CD14-positive monocyte (primary cell): ENCODE data around the gene STARD10. TPM values are rescaled to one million over a fixed set of nuclear protein-coding genes. Genes with fewer than 3 reads are reported as not detected.

Experiments used
- DNase-seq, 3 donors: peaks; one replicate each; pipeline ENCODE4 v3.0.0-alpha.2; 2011 to 2022
- H2AFZ ChIP-seq: 2 replicates; pipeline ENCODE4 v1.6.0; 2012; ENCODE audit warnings: mild to moderate bottlenecking, low read depth, low read length, inconsistent platforms; ENCODE audit not compliant: insufficient read depth, poor library complexity, severe bottlenecking
- H3K27ac ChIP-seq, 2 donors: 1 replicate in 1 of 2; 2 replicates in 1 of 2; pipeline ENCODE4 v1.5.1; 2012 to 2013; ENCODE audit warnings: low read length in 2 of 2, control low read depth in 1 of 2, inconsistent platforms in 1 of 2, low read depth in 1 of 2, mild to moderate bottlenecking in 1 of 2
- H3K27me3 ChIP-seq, 2 donors: one replicate each; pipeline versions ENCODE4 v1.6.0 to v1.6.1; 2011 to 2013; ENCODE audit warnings: low read length in 2 of 2; ENCODE audit not compliant: control insufficient read depth in 2 of 2, insufficient read depth in 2 of 2
- H3K36me3 ChIP-seq, 2 donors: replicated peaks in 1 of 2; 1 replicate in 1 of 2; 2 replicates in 1 of 2; pipeline versions ENCODE4 v1.5.1 to v1.6.1; 2012 to 2013; ENCODE audit warnings: low read length in 2 of 2, control low read depth in 1 of 2, inconsistent platforms in 1 of 2, mild to moderate bottlenecking in 1 of 2; ENCODE audit not compliant: insufficient read depth in 2 of 2, control insufficient read depth in 1 of 2
- H3K4me1 ChIP-seq, 2 donors: 1 replicate in 1 of 2; 2 replicates in 1 of 2; pipeline versions ENCODE4 v1.5.1 to v1.6.1; 2012 to 2013; ENCODE audit warnings: low read length in 2 of 2, control low read depth in 1 of 2, inconsistent platforms in 1 of 2, mild to moderate bottlenecking in 1 of 2, moderate library complexity in 1 of 2; ENCODE audit not compliant: insufficient read depth in 2 of 2, control insufficient read depth in 1 of 2
- H3K4me2 ChIP-seq: replicated peaks from 2 replicates; pipeline ENCODE3; 2012; ENCODE audit warnings: low read length, moderate library complexity, mild to moderate bottlenecking; ENCODE audit not compliant: poor library complexity, severe bottlenecking; ENCODE audit errors: extremely low read depth
- H3K4me3 ChIP-seq, 3 experiments: fragments of 200-600 bp in 1 of 3; sonication (generic) in 1 of 3; replicated peaks in 1 of 3; 1 replicate in 2 of 3; 2 replicates in 1 of 3; pipeline ENCODE4 v1.5.1; 2011 to 2013; ENCODE audit warnings: low read length in 3 of 3, mild to moderate bottlenecking in 3 of 3, control low read depth in 2 of 3, low read depth in 2 of 3, inconsistent platforms in 1 of 3, moderate library complexity in 1 of 3
- H3K79me2 ChIP-seq: 2 replicates; pipeline ENCODE4 v1.6.0; 2012; ENCODE audit warnings: mild to moderate bottlenecking, control low read depth, inconsistent platforms, low read length, moderate library complexity; ENCODE audit not compliant: insufficient read depth
- H3K9ac ChIP-seq: 2 replicates; pipeline ENCODE4 v1.6.0; 2017; ENCODE audit warnings: low read length, mild to moderate bottlenecking; ENCODE audit not compliant: insufficient read depth, poor library complexity, severe bottlenecking
- H3K9me3 ChIP-seq, 2 donors: replicated peaks in 1 of 2; 1 replicate in 1 of 2; 2 replicates in 1 of 2; pipeline versions ENCODE4 v1.5.1 to v1.6.1; 2012 to 2013; ENCODE audit warnings: low read length in 2 of 2, control low read depth in 1 of 2; ENCODE audit not compliant: control insufficient read depth in 1 of 2, insufficient read depth in 1 of 2
- H4K20me1 ChIP-seq: 2 replicates; pipeline ENCODE4 v1.6.0; 2012; ENCODE audit warnings: mild to moderate bottlenecking, low read length, control low read depth, moderate library complexity; ENCODE audit not compliant: insufficient read depth
- H3K27ac Mint-ChIP-seq, 7 donors: one replicate each; pipeline ENCODE4 v1.8.0; 2020; ENCODE audit warnings: mild to moderate bottlenecking in 7 of 7, mixed read lengths in 7 of 7, moderate library complexity in 6 of 7, inconsistent platforms in 2 of 7
- H3K27me3 Mint-ChIP-seq, 3 donors: one replicate each; pipeline ENCODE4 v1.8.0; 2021 to 2022; ENCODE audit warnings: low read depth in 3 of 3, mild to moderate bottlenecking in 3 of 3, mixed read lengths in 3 of 3, moderate library complexity in 3 of 3, inconsistent platforms in 1 of 3
- H3K36me3 Mint-ChIP-seq, 2 donors: one replicate each; pipeline ENCODE4 v1.8.0; 2020; ENCODE audit warnings: mixed read lengths in 2 of 2, inconsistent platforms in 1 of 2, mild to moderate bottlenecking in 1 of 2
- H3K4me1 Mint-ChIP-seq: one replicate; pipeline ENCODE4 v1.8.0; 2020; ENCODE audit warnings: mild to moderate bottlenecking, mixed read lengths
- H3K4me3 Mint-ChIP-seq, 2 donors: one replicate each; pipeline ENCODE4 v1.8.0; 2020; ENCODE audit warnings: mild to moderate bottlenecking in 2 of 2, mixed read lengths in 2 of 2, moderate library complexity in 1 of 2
- H3K9me3 Mint-ChIP-seq, 7 donors: one replicate each; pipeline ENCODE4 v1.8.0; 2020 to 2022; ENCODE audit warnings: mixed read lengths in 7 of 7, mild to moderate bottlenecking in 6 of 7, moderate library complexity in 6 of 7, inconsistent platforms in 2 of 7
- WGBS: methylation state at CpG from one replicate; pipeline ENCODE4 v1.1.5; 2013; ENCODE audit warnings: missing lambda C conversion rate; ENCODE audit not compliant: insufficient coverage; 5-methylcytosine and 5-hydroxymethylcytosine counted together
- intact Hi-C, 2 donors: fragments of 100-400 bp; cut with micrococcal nuclease; formaldehyde crosslinking; loops; one replicate each; pipeline versions ENCODE4 v1.15.0 to v1.15.1; 2023
- polyA plus RNA-seq, 3 donors: library from polyadenylated mRNA; depleted of rRNA in 1 of 3; unstranded in 2 of 3; stranded (reverse) in 1 of 3; fragments of 300-500 nt in 2 of 3; fragments of >200 nt in 1 of 3; fragmentation: Illumina TruSeq in 2 of 3; gene quantifications; 1 replicate in 2 of 3; 2 replicates in 1 of 3; pipeline ENCODE4 v1.2.3, GENCODE V29; 2012 to 2021
- TF ChIP-seq, protein P1 (sequence below): fragments of 200-600 bp; IDR thresholded peaks from one replicate; pipeline ENCODE4 v1.8.0; 2022; ENCODE audit warnings: antibody characterized with exemption, mild to moderate bottlenecking

The STARD10 gene
- polyA plus RNA-seq, 3 donors: 13.6 to 18.7 (median 15.4) TPM

DNA sequence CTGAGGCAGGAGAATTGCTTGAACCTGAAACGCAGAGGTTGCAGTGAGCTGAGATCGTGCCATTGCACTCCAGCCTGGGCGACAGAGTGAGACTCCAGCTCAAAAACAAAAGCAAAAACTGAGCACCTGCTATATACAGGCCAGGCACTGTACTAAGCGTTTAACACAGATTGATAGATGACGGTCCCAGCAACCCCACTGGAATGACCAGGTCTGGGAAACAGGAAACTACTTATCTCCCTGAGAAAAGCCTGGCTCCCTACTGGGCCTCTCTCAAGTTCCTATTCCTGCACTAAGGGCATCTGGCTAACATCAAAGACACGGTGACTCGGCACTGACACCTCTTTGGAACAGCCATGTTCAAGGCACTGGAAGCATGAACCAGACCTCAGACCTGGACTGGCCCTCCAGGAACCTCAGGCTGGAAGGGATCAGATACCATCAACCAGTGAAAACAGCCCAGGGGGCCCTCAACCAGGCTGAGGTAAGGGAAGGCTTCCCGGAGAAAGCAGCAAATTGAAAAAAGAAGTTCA is 58.3 kb downstream of the STARD10 start:
- peaks cover 100% of the 10 kb centered on the region for H3K79me2 ChIP-seq

DNA sequence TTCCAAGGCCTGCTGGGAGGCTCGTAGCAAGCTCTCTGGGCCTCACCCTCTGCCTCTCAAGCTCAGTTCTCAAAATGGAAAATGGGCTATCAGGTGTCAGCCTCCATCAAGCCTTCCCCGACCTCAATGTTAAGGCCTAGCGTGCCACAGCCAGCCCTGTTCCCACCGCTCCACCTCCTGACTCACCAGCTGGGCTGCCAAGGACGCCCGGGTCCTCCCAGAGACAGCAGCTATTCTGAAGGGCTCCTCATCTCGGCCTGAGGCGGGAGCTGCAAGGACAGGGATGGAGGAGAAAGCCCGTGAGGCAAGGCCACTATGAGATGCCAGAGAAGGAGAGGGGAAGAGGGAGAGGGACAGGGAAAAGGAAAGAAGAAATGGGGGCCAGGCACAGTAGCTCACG is 61.5 kb downstream of the STARD10 start:
- no peak overlapping the region for H3K4me2 ChIP-seq
- peaks cover 100% of the 10 kb centered on the region for H3K79me2 ChIP-seq
- peaks cover 89% of the 10 kb centered on the region for H3K4me1 Mint-ChIP-seq
- H3K9me3 ChIP-seq: peaks cover 0 to 8% of the 10 kb centered on the region in 2 donors
- H3K27ac ChIP-seq: peak overlapping the region; percentile 57 to 74
- DNase-seq: no peak
- no peak overlapping the region for H3K9ac ChIP-seq
- peaks cover 0 to 12% (median 6%) of the 10 kb centered on the region in 7 donors for H3K9me3 Mint-ChIP-seq
- H3K36me3 Mint-ChIP-seq: peaks cover 69 to 82% of the 10 kb centered on the region in 2 donors
- peaks cover 42 to 69% of the 10 kb centered on the region in 2 donors for H3K36me3 ChIP-seq
- H3K27ac Mint-ChIP-seq: peak overlapping the region; percentile 87 to 100 (median 92)
- H3K4me1 ChIP-seq: peaks cover 92 to 93% of the 10 kb centered on the region in 2 donors
- H4K20me1 ChIP-seq: peaks cover 72% of the 10 kb centered on the region
- H3K4me3 ChIP-seq: no peak overlapping the region
- 98% methylated on average over 9 of the region's 10 CpGs for WGBS
- TF ChIP-seq, protein P1, sequence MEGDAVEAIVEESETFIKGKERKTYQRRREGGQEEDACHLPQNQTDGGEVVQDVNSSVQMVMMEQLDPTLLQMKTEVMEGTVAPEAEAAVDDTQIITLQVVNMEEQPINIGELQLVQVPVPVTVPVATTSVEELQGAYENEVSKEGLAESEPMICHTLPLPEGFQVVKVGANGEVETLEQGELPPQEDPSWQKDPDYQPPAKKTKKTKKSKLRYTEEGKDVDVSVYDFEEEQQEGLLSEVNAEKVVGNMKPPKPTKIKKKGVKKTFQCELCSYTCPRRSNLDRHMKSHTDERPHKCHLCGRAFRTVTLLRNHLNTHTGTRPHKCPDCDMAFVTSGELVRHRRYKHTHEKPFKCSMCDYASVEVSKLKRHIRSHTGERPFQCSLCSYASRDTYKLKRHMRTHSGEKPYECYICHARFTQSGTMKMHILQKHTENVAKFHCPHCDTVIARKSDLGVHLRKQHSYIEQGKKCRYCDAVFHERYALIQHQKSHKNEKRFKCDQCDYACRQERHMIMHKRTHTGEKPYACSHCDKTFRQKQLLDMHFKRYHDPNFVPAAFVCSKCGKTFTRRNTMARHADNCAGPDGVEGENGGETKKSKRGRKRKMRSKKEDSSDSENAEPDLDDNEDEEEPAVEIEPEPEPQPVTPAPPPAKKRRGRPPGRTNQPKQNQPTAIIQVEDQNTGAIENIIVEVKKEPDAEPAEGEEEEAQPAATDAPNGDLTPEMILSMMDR: no peak
- H3K27me3 Mint-ChIP-seq: peaks cover 0 to 2% (median under 1%) of the 10 kb centered on the region in 3 donors
- no peaks in the 10 kb centered on the region for H3K27me3 ChIP-seq
- intact Hi-C loops: no loop called here
- H2AFZ ChIP-seq: no peak overlapping the region
- H3K4me3 Mint-ChIP-seq: no peak overlapping the region

More for the DNA sequence above, 58.3 kb downstream of the STARD10 start:
- intact Hi-C loops: loop anchor here (2.0 to 5.0 kb wide), 3 partner anchors 15 to 77 kb away; partner anchors contain the start of genes ATG16L2 (in 1 of the 2) and STARD10 (in 1 of the 2)
- peaks cover 39% of the 10 kb centered on the region for H4K20me1 ChIP-seq
- H3K9ac ChIP-seq: peak overlapping the region; percentile 97
- H3K9me3 ChIP-seq: peaks cover 0 to 8% of the 10 kb centered on the region in 2 donors
- H3K4me2 ChIP-seq: peak overlapping the region; percentile 93
- peaks cover 51 to 65% of the 10 kb centered on the region in 2 donors for H3K36me3 Mint-ChIP-seq
- H3K27ac Mint-ChIP-seq: peak overlapping the region; percentile 100
- H3K4me3 Mint-ChIP-seq: peak overlapping the region; percentile 73 to 90
- WGBS: 52% methylated on average over 7 of the region's 8 CpGs
- peaks cover 93 to 94% of the 10 kb centered on the region in 2 donors for H3K4me1 ChIP-seq
- peaks cover 87% of the 10 kb centered on the region for H3K4me1 Mint-ChIP-seq
- H3K36me3 ChIP-seq: peaks cover 29 to 37% of the 10 kb centered on the region in 2 donors
- peak overlapping the region; percentile 23 to 88 (median 83) for H3K4me3 ChIP-seq
- H3K27me3 ChIP-seq: no peaks in the 10 kb centered on the region
- H3K27me3 Mint-ChIP-seq: peaks cover 0 to 4% (median 2%) of the 10 kb centered on the region in 3 donors
- DNase-seq: peak; percentile 63 to 83 (median 82)
- no peak overlapping the region for H2AFZ ChIP-seq
- peaks cover 0 to 12% (median 6%) of the 10 kb centered on the region in 7 donors for H3K9me3 Mint-ChIP-seq
- TF ChIP-seq, protein P1: no peak
- peak overlapping the region; percentile 98 to 99 for H3K27ac ChIP-seq
